Measurements from ENCODE around the gene COA7. TPM values are rescaled to one million over a fixed set of nuclear protein-coding genes. Genes with fewer than 3 reads are reported as not detected.
"Not testable (repeated sequence)": the region's sequence is repeated elsewhere in the genome, so short reads cannot be mapped to it uniquely, and the experiment has no call there.

COA7 gene
- total RNA-seq, 1 donor from 2014 or later = 13.0 TPM

GRCh38 chr1:52692697-52693096, 5.5 kb downstream of the COA7 start:
- Mint-ChIP-seq H3K36me3 (peaks cover 23% of the 10 kb centered on the region), H3K4me1 (peaks cover 5% of the 10 kb centered on the region), H3K27me3 (ENCODE audit: insufficient read depth, low read depth) (peaks cover 2% of the 10 kb centered on the region), H3K27ac (no peak overlapping the region), H3K9me3 (peaks cover 4% of the 10 kb centered on the region), H3K4me3 (no peak overlapping the region)
- H3K4me3 ChIP-seq = no peak overlapping the region
- no peak overlapping the region for H2AFZ ChIP-seq (replicated peaks)
- peaks cover 11% of the 10 kb centered on the region for H3F3A ChIP-seq (ENCODE audit: low read depth)
- H3K9me3 ChIP-seq (ENCODE audit: low read depth) = no peaks in the 10 kb centered on the region
- no peak for DNase-seq (ENCODE audit: low spot score)
- no peak for TF ChIP-seq EZH2 (IDR thresholded peaks at IDR 0.05)
- TF ChIP-seq EZH2phosphoT487 (IDR thresholded peaks at IDR 0.05) = no peak
- H3K9ac ChIP-seq = no peak overlapping the region
- no peak overlapping the region for H3K4me2 ChIP-seq
- no peak overlapping the region for H3K27ac ChIP-seq
- H3K4me1 ChIP-seq = no peaks in the 10 kb centered on the region
- no peaks in the 10 kb centered on the region for H3K36me3 ChIP-seq
- no peaks in the 10 kb centered on the region for H3K27me3 ChIP-seq
- peaks cover 5% of the 10 kb centered on the region for H4K20me1 ChIP-seq (ENCODE audit: low read depth)
- peaks cover 52% of the 10 kb centered on the region for H3K79me2 ChIP-seq (ENCODE audit: low read depth)

GRCh38 chr1:52691821-52692220, 6.3 kb downstream of the COA7 start:
- no peak overlapping the region for H3K4me2 ChIP-seq
- no peaks in the 10 kb centered on the region for H3K27me3 ChIP-seq
- Mint-ChIP-seq H3K27ac (no peak overlapping the region), H3K27me3 (ENCODE audit: insufficient read depth, low read depth) (peaks cover 2% of the 10 kb centered on the region), H3K4me1 (no peaks in the 10 kb centered on the region), H3K36me3 (peaks cover 23% of the 10 kb centered on the region), H3K4me3 (no peak overlapping the region), H3K9me3 (peaks cover 2% of the 10 kb centered on the region)
- no peaks in the 10 kb centered on the region for H3K9me3 ChIP-seq (ENCODE audit: low read depth)
- no peak overlapping the region for H2AFZ ChIP-seq (replicated peaks)
- no peak overlapping the region for H3K4me3 ChIP-seq
- peaks cover 17% of the 10 kb centered on the region for H3F3A ChIP-seq (ENCODE audit: low read depth)
- TF ChIP-seq CTCF (IDR thresholded peaks at IDR 0.05) (no peak), EZH2phosphoT487 (IDR thresholded peaks at IDR 0.05) (no peak), EZH2 (IDR thresholded peaks at IDR 0.05) (no peak)
- H3K79me2 ChIP-seq (ENCODE audit: low read depth) = peaks cover 43% of the 10 kb centered on the region
- DNase-seq (ENCODE audit: low spot score) = no peak
- H4K20me1 ChIP-seq (ENCODE audit: low read depth) = peaks cover 5% of the 10 kb centered on the region
- no peak overlapping the region for H3K9ac ChIP-seq
- no peaks in the 10 kb centered on the region for H3K4me1 ChIP-seq
- H3K36me3 ChIP-seq = no peaks in the 10 kb centered on the region
- no peak overlapping the region for H3K27ac ChIP-seq

- peaks cover 3% of the 10 kb centered on the region for H3K4me1 Mint-ChIP-seq
- Histone ChIP-seq H3K27ac (no peak overlapping the region), H3K9ac (no peak overlapping the region), H3F3A (ENCODE audit: low read depth) (peaks cover 21% of the 10 kb centered on the region), H3K9me3 (ENCODE audit: low read depth) (no peaks in the 10 kb centered on the region), H4K20me1 (ENCODE audit: low read depth) (peaks cover 5% of the 10 kb centered on the region), H2AFZ (replicated peaks) (no peak overlapping the region), H3K4me2 (no peak overlapping the region), H3K79me2 (ENCODE audit: low read depth) (no peaks in the 10 kb centered on the region), H3K36me3 (no peaks in the 10 kb centered on the region), H3K4me3 (no peak overlapping the region), H3K27me3 (no peaks in the 10 kb centered on the region), H3K4me1 (no peaks in the 10 kb centered on the region)
- no peak overlapping the region for H3K4me3 Mint-ChIP-seq
- H3K36me3 Mint-ChIP-seq = peaks cover 12% of the 10 kb centered on the region
- H3K27me3 Mint-ChIP-seq (ENCODE audit: insufficient read depth, low read depth) = peaks cover 4% of the 10 kb centered on the region
- TF ChIP-seq EZH2phosphoT487 (IDR thresholded peaks at IDR 0.05) (no peak), EZH2 (IDR thresholded peaks at IDR 0.05) (no peak), CTCF (IDR thresholded peaks at IDR 0.05) (no peak)
- no peaks in the 10 kb centered on the region for H3K9me3 Mint-ChIP-seq
- no peak overlapping the region for H3K27ac Mint-ChIP-seq
- no peak for DNase-seq (ENCODE audit: low spot score)
Measured at GRCh38 chr1:52686830-52687229, 11.3 kb downstream of the COA7 start.

GRCh38 chr1:52686261-52686751, 11.8 kb downstream of the COA7 start:
- H3K9ac ChIP-seq; H3K4me1 ChIP-seq; H3K27me3 Mint-ChIP-seq (ENCODE audit: insufficient read depth, low read depth); H3K27me3 ChIP-seq; H3K4me2 ChIP-seq; H3K4me3 ChIP-seq; H3K4me1 Mint-ChIP-seq; H3K36me3 ChIP-seq; H4K20me1 ChIP-seq (ENCODE audit: low read depth); H3K4me3 Mint-ChIP-seq; H3K79me2 ChIP-seq (ENCODE audit: low read depth); H3K9me3 Mint-ChIP-seq; H3K9me3 ChIP-seq (ENCODE audit: low read depth); H3K27ac ChIP-seq: not testable (repeated sequence)
- peak; percentile 87 for DNase-seq (ENCODE audit: low spot score)
- TF ChIP-seq CTCF (IDR thresholded peaks at IDR 0.05) = peak; percentile 93
- Histone ChIP-seq H2AFZ (replicated peaks) (peak overlapping the region; percentile 45), H3F3A (ENCODE audit: low read depth) (peaks cover 21% of the 10 kb centered on the region)
- peak overlapping the region; percentile 22 for H3K27ac Mint-ChIP-seq
- peaks cover 10% of the 10 kb centered on the region for H3K36me3 Mint-ChIP-seq

Measured in neural progenitor cell (in vitro differentiated cells).